Measurements from ENCODE around the gene SRPK1. TPM values are rescaled to one million over a fixed set of nuclear protein-coding genes. Genes with fewer than 3 reads are reported as not detected.

Gene SRPK1
- total RNA-seq, 1 experiment from 2014 or later: 138 TPM

- Mint-ChIP-seq H3K4me3 (ENCODE audit: low read depth, unreplicated experiment) (peak overlapping the region; percentile 44), H3K4me1 (ENCODE audit: low read depth, unreplicated experiment) (peaks cover 22% of the 10 kb centered on the region), H3K27me3 (ENCODE audit: unreplicated experiment) (peaks cover 47% of the 10 kb centered on the region), H3K9me3 (ENCODE audit: low read depth, unreplicated experiment) (no peaks in the 10 kb centered on the region), H3K36me3 (ENCODE audit: insufficient read depth, unreplicated experiment) (no peaks in the 10 kb centered on the region), H3K27ac (ENCODE audit: unreplicated experiment) (no peak overlapping the region)
- no peak for TF ChIP-seq CTCF (IDR thresholded peaks at IDR 0.05; ENCODE audit: unreplicated experiment)
- CTCF ChIA-PET: interaction anchor here (0.6 to 1.7 kb wide), 5 partner anchors 9 to 1682 kb away, joined by 3 to 7 read pairs (median 3); no protein-coding TSS in a partner anchor
- BruUV-seq (replicated peaks): no TSS peak
- no peak for DNase-seq
- intact Hi-C loops (cut with micrococcal nuclease; ENCODE audit: unreplicated experiment): no loop called here
Measured at GRCh38 chr6:35787266-35788218, 133.4 kb downstream of the SRPK1 start.

- no peak for DNase-seq
- CTCF ChIA-PET: interaction anchor here (1.1 to 1.7 kb wide), 2 partner anchors 10 to 12 kb away, joined by 3 to 6 read pairs; no protein-coding TSS in a partner anchor
- peaks cover 44% of the 10 kb centered on the region for H3K27me3 Mint-ChIP-seq (ENCODE audit: unreplicated experiment)
Measured at GRCh38 chr6:35786810-35787209, 134.1 kb downstream of the SRPK1 start.

GRCh38 chr6:35786272-35786671 lies 134.6 kb downstream of the SRPK1 start:
- Mint-ChIP-seq H3K36me3 (ENCODE audit: insufficient read depth, unreplicated experiment) (no peaks in the 10 kb centered on the region), H3K9me3 (ENCODE audit: low read depth, unreplicated experiment) (no peaks in the 10 kb centered on the region), H3K4me3 (ENCODE audit: low read depth, unreplicated experiment) (no peak overlapping the region), H3K4me1 (ENCODE audit: low read depth, unreplicated experiment) (peaks cover 34% of the 10 kb centered on the region), H3K27me3 (ENCODE audit: unreplicated experiment) (peaks cover 44% of the 10 kb centered on the region), H3K27ac (ENCODE audit: unreplicated experiment) (no peak overlapping the region)
- DNase-seq: no peak
- CTCF ChIA-PET: interaction anchor here (1.7 kb wide), 1 partner anchor 12 kb away, joined by 6 read pairs; no protein-coding TSS in a partner anchor
- TF ChIP-seq CTCF (IDR thresholded peaks at IDR 0.05; ENCODE audit: unreplicated experiment): no peak
- intact Hi-C loops (cut with micrococcal nuclease; ENCODE audit: unreplicated experiment): no loop called here
- no TSS peak for BruUV-seq (replicated peaks)

More at GRCh38 chr6:35786810-35787209, 134.1 kb downstream of the SRPK1 start:
- Mint-ChIP-seq H3K4me1 (ENCODE audit: low read depth, unreplicated experiment) (peaks cover 29% of the 10 kb centered on the region), H3K4me3 (ENCODE audit: low read depth, unreplicated experiment) (peak overlapping the region; percentile 44), H3K9me3 (ENCODE audit: low read depth, unreplicated experiment) (no peaks in the 10 kb centered on the region), H3K36me3 (ENCODE audit: insufficient read depth, unreplicated experiment) (no peaks in the 10 kb centered on the region), H3K27ac (ENCODE audit: unreplicated experiment) (no peak overlapping the region)
- no peak for TF ChIP-seq CTCF (IDR thresholded peaks at IDR 0.05; ENCODE audit: unreplicated experiment)
- intact Hi-C loops (cut with micrococcal nuclease; ENCODE audit: unreplicated experiment): no loop called here
- BruUV-seq (replicated peaks): no TSS peak

- intact Hi-C loops (cut with micrococcal nuclease; ENCODE audit: unreplicated experiment): no loop called here
- Mint-ChIP-seq H3K27me3 (ENCODE audit: unreplicated experiment) (peaks cover 26% of the 10 kb centered on the region), H3K9me3 (ENCODE audit: low read depth, unreplicated experiment) (no peaks in the 10 kb centered on the region), H3K4me3 (ENCODE audit: low read depth, unreplicated experiment) (no peak overlapping the region), H3K27ac (ENCODE audit: unreplicated experiment) (no peak overlapping the region), H3K4me1 (ENCODE audit: low read depth, unreplicated experiment) (peaks cover 34% of the 10 kb centered on the region), H3K36me3 (ENCODE audit: insufficient read depth, unreplicated experiment) (no peaks in the 10 kb centered on the region)
- CTCF ChIA-PET: no interaction called here
- TF ChIP-seq CTCF (IDR thresholded peaks at IDR 0.05; ENCODE audit: unreplicated experiment): no peak
- no TSS peak for BruUV-seq (replicated peaks)
- no peak for DNase-seq
Measured at GRCh38 chr6:35784200-35784599, 136.7 kb downstream of the SRPK1 start.

Other genes starting within 250 kb of the SRPK1 start
- gene FKBP5, start 232.2 kb downstream of the SRPK1 start, total RNA-seq (2022): 14.3 and 15.1 TPM in 2 replicates
- gene ARMC12, start 184.1 kb downstream of the SRPK1 start, total RNA-seq (2022): not detected in 2 replicates
- not detected in 2 replicates for gene CLPSL2, start 144.5 kb downstream of the SRPK1 start, total RNA-seq (2022)
- gene CLPSL1, start 140.1 kb downstream of the SRPK1 start, total RNA-seq (2022): not detected in 2 replicates
- not detected in 2 replicates for gene CLPS, start 123.8 kb downstream of the SRPK1 start, total RNA-seq (2022)
- gene LHFPL5, start 115.7 kb downstream of the SRPK1 start, total RNA-seq (2022): 0.42 and 0.66 TPM in 2 replicates
- gene SLC26A8, start 103.5 kb upstream of the SRPK1 start, total RNA-seq (2022): 0.10 TPM in 1 of 2 replicates, not detected in the other
- gene MAPK14, start 106.7 kb upstream of the SRPK1 start, total RNA-seq (2022): 59.5 and 60.9 TPM in 2 replicates
- 52.3 and 59.3 TPM in 2 replicates for gene MAPK13, start 209.4 kb upstream of the SRPK1 start, total RNA-seq (2022)